ENCODE measurements around the gene MRPS23. TPM values are rescaled to one million over a fixed set of nuclear protein-coding genes. Genes with fewer than 3 reads are reported as not detected.
A peak's percentile ranks its signal among the peaks of the same experiment; 100 is the strongest.

MRPS23 gene
- total and polyA plus RNA-seq, 2 of the 13 experiments (the other 11 are each of a cell fraction or from before 2014, with no cell fraction given): 63.2 to 181 TPM

DNA sequence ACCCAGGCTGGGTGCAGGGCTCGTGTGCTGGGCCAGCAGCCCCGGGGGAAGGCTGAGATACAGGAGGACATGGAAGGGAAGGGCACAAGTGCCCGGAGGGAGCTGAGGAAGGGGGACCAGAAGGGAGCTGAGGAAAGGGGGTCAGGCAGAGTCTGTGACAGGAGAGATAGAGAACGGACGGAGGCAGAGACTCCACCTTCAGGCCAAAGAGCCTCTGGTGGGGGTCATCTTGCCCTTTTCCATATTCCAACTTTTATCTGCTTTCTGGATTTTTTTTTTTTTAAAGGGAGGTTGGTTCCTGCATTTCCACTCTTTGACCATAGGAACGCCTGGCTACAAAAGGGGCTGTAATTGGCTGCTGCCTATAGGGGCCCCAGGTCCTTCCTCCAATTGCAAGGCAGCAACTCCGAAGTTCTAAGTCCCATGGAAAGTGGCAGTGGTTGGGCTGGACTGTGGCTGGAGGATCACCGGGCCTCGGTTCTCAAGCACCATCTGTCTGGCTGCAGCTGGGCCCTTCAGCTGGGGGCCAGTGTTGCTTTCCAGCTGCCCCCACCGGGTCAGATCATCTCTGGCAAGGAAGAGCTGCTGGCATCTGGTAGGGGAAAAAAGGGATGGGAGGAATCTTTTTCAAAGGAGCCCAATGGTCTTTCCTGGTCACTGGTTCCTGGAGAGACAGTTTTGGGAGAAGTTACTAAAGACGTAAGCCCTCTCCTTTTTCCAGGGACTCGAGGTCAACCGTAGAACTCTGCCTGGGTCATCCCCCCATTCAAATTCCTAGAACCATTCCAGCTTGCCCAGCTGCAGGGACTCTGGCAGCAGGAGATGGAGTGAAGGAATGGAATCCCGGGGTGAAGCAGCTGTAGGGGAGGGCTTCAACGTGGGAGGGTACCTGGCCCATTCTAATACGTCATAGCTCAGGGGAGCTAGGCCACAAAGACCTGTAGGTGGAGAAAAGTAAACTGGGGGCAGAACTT lies 13.1 kb upstream of the MRPS23 start (continued):
- TF ChIP-seq, protein P1, sequence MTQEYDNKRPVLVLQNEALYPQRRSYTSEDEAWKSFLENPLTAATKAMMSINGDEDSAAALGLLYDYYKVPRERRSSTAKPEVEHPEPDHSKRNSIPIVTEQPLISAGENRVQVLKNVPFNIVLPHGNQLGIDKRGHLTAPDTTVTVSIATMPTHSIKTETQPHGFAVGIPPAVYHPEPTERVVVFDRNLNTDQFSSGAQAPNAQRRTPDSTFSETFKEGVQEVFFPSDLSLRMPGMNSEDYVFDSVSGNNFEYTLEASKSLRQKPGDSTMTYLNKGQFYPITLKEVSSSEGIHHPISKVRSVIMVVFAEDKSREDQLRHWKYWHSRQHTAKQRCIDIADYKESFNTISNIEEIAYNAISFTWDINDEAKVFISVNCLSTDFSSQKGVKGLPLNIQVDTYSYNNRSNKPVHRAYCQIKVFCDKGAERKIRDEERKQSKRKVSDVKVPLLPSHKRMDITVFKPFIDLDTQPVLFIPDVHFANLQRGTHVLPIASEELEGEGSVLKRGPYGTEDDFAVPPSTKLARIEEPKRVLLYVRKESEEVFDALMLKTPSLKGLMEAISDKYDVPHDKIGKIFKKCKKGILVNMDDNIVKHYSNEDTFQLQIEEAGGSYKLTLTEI (CRISPR knock-in tag; conservative IDR thresholded peaks at IDR 0.05): no peak
- TF ChIP-seq TERF1 (CRISPR knock-in tag; IDR thresholded peaks at IDR 0.05) (no peak), ZFP1 (CRISPR knock-in tag; IDR thresholded peaks at IDR 0.05) (no peak), HMG20B (CRISPR knock-in tag; conservative IDR thresholded peaks at IDR 0.05) (no peak), FOSL1 (CRISPR knock-in tag; IDR thresholded peaks at IDR 0.05; ENCODE audit: borderline replicate concordance) (no peak), PLRG1 (conservative IDR thresholded peaks at IDR 0.05) (no peak), ZNF12 (CRISPR knock-in tag; IDR thresholded peaks at IDR 0.05) (no peak), TMF1 (CRISPR knock-in tag; IDR thresholded peaks at IDR 0.05; ENCODE audit: low read depth) (peak; percentile 64; the same call in 1 of the 2 replicates), NCOR1 (IDR thresholded peaks at IDR 0.05; ENCODE audit: borderline replicate concordance, low read length) (no peak), ZNF44 (CRISPR knock-in tag; IDR thresholded peaks at IDR 0.05) (no peak), ZNF354B (CRISPR knock-in tag; IDR thresholded peaks at IDR 0.05) (0 out of 2 replicates have a peak, but pooled peaks have one; percentile 53), ZFAT (CRISPR knock-in tag; conservative IDR thresholded peaks at IDR 0.05) (no peak), KAT2B (IDR thresholded peaks at IDR 0.05; ENCODE audit: borderline replicate concordance, low read depth, low read length) (no peak), ZNF33A (CRISPR knock-in tag; IDR thresholded peaks at IDR 0.05; ENCODE audit: borderline replicate concordance) (no peak), ZBTB25 (CRISPR knock-in tag; IDR thresholded peaks at IDR 0.05) (no peak), MATR3 (CRISPR knock-in tag; IDR thresholded peaks at IDR 0.05) (no peak), ZNF34 (CRISPR knock-in tag; IDR thresholded peaks at IDR 0.05; ENCODE audit: borderline replicate concordance) (no peak)
- TF ChIP-seq, protein P2, sequence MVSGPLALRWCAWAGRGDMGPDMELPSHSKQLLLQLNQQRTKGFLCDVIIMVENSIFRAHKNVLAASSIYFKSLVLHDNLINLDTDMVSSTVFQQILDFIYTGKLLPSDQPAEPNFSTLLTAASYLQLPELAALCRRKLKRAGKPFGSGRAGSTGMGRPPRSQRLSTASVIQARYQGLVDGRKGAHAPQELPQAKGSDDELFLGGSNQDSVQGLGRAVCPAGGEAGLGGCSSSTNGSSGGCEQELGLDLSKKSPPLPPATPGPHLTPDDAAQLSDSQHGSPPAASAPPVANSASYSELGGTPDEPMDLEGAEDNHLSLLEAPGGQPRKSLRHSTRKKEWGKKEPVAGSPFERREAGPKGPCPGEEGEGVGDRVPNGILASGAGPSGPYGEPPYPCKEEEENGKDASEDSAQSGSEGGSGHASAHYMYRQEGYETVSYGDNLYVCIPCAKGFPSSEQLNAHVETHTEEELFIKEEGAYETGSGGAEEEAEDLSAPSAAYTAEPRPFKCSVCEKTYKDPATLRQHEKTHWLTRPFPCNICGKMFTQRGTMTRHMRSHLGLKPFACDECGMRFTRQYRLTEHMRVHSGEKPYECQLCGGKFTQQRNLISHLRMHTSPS (CRISPR knock-in tag; IDR thresholded peaks at IDR 0.05; ENCODE audit: low read depth): no peak
- TF ChIP-seq, protein P3, sequence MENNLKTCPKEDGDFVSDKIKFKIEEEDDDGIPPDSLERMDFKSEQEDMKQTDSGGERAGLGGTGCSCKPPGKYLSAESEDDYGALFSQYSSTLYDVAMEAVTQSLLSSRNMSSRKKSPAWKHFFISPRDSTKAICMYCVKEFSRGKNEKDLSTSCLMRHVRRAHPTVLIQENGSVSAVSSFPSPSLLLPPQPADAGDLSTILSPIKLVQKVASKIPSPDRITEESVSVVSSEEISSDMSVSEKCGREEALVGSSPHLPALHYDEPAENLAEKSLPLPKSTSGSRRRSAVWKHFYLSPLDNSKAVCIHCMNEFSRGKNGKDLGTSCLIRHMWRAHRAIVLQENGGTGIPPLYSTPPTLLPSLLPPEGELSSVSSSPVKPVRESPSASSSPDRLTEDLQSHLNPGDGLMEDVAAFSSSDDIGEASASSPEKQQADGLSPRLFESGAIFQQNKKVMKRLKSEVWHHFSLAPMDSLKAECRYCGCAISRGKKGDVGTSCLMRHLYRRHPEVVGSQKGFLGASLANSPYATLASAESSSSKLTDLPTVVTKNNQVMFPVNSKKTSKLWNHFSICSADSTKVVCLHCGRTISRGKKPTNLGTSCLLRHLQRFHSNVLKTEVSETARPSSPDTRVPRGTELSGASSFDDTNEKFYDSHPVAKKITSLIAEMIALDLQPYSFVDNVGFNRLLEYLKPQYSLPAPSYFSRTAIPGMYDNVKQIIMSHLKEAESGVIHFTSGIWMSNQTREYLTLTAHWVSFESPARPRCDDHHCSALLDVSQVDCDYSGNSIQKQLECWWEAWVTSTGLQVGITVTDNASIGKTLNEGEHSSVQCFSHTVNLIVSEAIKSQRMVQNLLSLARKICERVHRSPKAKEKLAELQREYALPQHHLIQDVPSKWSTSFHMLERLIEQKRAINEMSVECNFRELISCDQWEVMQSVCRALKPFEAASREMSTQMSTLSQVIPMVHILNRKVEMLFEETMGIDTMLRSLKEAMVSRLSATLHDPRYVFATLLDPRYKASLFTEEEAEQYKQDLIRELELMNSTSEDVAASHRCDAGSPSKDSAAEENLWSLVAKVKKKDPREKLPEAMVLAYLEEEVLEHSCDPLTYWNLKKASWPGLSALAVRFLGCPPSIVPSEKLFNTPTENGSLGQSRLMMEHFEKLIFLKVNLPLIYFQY (CRISPR knock-in tag; IDR thresholded peaks at IDR 0.05; ENCODE audit: borderline replicate concordance): no peak

All from HepG2 (cell line).